ENCODE measurements around the gene UBE3B.

DNA sequence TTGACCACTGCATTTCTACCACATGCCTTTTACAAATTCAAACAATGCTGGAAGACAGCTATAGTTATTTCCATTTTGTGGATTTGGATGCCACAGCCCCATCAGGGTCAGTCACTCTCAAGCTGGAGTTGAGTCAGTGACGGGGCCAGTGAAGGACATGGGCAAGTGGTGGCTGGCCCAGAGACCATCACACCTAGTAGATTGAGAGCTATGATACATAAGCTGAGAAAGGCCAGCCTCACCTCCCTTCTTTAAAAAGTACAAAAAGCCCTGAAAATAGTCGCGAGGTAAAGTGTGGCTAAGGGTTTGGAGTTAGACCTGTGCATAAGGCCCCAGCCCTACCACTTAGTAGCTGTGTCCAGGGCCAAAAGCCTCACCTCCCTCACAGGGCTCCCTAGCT, 4.4 kb upstream of the UBE3B start:
- TF ChIP-seq, protein P1, sequence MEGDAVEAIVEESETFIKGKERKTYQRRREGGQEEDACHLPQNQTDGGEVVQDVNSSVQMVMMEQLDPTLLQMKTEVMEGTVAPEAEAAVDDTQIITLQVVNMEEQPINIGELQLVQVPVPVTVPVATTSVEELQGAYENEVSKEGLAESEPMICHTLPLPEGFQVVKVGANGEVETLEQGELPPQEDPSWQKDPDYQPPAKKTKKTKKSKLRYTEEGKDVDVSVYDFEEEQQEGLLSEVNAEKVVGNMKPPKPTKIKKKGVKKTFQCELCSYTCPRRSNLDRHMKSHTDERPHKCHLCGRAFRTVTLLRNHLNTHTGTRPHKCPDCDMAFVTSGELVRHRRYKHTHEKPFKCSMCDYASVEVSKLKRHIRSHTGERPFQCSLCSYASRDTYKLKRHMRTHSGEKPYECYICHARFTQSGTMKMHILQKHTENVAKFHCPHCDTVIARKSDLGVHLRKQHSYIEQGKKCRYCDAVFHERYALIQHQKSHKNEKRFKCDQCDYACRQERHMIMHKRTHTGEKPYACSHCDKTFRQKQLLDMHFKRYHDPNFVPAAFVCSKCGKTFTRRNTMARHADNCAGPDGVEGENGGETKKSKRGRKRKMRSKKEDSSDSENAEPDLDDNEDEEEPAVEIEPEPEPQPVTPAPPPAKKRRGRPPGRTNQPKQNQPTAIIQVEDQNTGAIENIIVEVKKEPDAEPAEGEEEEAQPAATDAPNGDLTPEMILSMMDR (conservative IDR thresholded peaks at IDR 0.05; ENCODE audit: low read length): no peak
- TF ChIP-seq EZH2phosphoT487 (IDR thresholded peaks at IDR 0.05; ENCODE audit: borderline replicate concordance): no peak
